MM.1S (cell line): ENCODE measurements around the gene ZNF3.

ENCODE experiments used
- DNase-seq: peaks from one replicate; pipeline ENCODE4 v3.0.0-alpha.2; 2015
- H2AFZ ChIP-seq: fragments of 300-600 bp; sonication (generic); 2 replicates; pipeline ENCODE4 v1.6.0; 2016; ENCODE audit warnings: antibody characterized with exemption, low read length
- H3F3A ChIP-seq: fragments of 300-600 bp; sonication (generic); 2 replicates; pipeline ENCODE4 v1.6.1; 2016; ENCODE audit warnings: mild to moderate bottlenecking, antibody characterized with exemption, low read length, moderate library complexity, mixed read lengths; ENCODE audit not compliant: insufficient read depth
- H3K27ac ChIP-seq: fragments of 300-600 bp; sonication (generic); 2 replicates; pipeline ENCODE4 v1.5.1; 2016; ENCODE audit warnings: mild to moderate bottlenecking, low read length
- H3K27me3 ChIP-seq: fragments of 300-600 bp; sonication (generic); replicated peaks from 2 replicates; pipeline ENCODE4 v1.6.0; 2016; ENCODE audit warnings: low read length; ENCODE audit not compliant: insufficient read depth
- H3K36me3 ChIP-seq: fragments of 300-600 bp; sonication (generic); replicated peaks from 2 replicates; pipeline ENCODE4 v1.6.1; 2016; ENCODE audit warnings: mild to moderate bottlenecking, low read length, mixed read lengths; ENCODE audit not compliant: insufficient read depth
- H3K4me1 ChIP-seq: fragments of 300-600 bp; sonication (generic); 2 replicates; pipeline ENCODE4 v1.6.1; 2016; ENCODE audit warnings: low read length, mixed read lengths
- H3K4me2 ChIP-seq: fragments of 300-600 bp; sonication (generic); 2 replicates; pipeline ENCODE4 v1.6.0; 2016; ENCODE audit warnings: low read depth, low read length
- H3K4me3 ChIP-seq: fragments of 300-600 bp; sonication (generic); 2 replicates; pipeline ENCODE4 v1.5.1; 2016; ENCODE audit warnings: low read length, mixed read lengths
- H3K79me2 ChIP-seq: fragments of 300-600 bp; sonication (generic); 2 replicates; pipeline ENCODE4 v1.6.1; 2016; ENCODE audit warnings: mixed run types, low read length, mixed read lengths
- H3K9ac ChIP-seq: fragments of 300-600 bp; sonication (generic); 2 replicates; pipeline ENCODE4 v1.6.1; 2016; ENCODE audit warnings: low read length, mixed read lengths
- H3K9me2 ChIP-seq: fragments of 300-600 bp; sonication (generic); replicated peaks from 2 replicates; pipeline ENCODE4 v1.6.1; 2016; ENCODE audit warnings: mild to moderate bottlenecking, low read length, mixed read lengths; ENCODE audit not compliant: insufficient read depth
- H3K9me3 ChIP-seq: fragments of 300-600 bp; sonication (generic); replicated peaks from 2 replicates; pipeline ENCODE4 v1.6.1; 2016; ENCODE audit warnings: mild to moderate bottlenecking, low read length, mixed read lengths; ENCODE audit not compliant: insufficient read depth
- H4K20me1 ChIP-seq: fragments of 300-600 bp; sonication (generic); 2 replicates; pipeline ENCODE4 v1.6.1; 2016; ENCODE audit warnings: mild to moderate bottlenecking, low read length, moderate library complexity, mixed read lengths; ENCODE audit not compliant: insufficient read depth
- CTCF ChIP-seq: fragments of 300-600 bp; sonication (generic); IDR thresholded peaks from 2 replicates; pipeline ENCODE4 v1.5.1; 2016; ENCODE audit warnings: antibody characterized with exemption, low read length, mixed read lengths
- EZH2 ChIP-seq: fragments of 300-600 bp; sonication (generic); optimal IDR thresholded peaks from 2 replicates; pipeline ENCODE3; 2017; ENCODE audit warnings: low read depth, mild to moderate bottlenecking, antibody characterized with exemption, low read length, mixed read lengths
- EZH2phosphoT487 ChIP-seq: fragments of 300-600 bp; sonication (generic); IDR thresholded peaks from 2 replicates; pipeline ENCODE4 v1.6.1; 2018; ENCODE audit warnings: antibody characterized with exemption, low read length

Gene ZNF3

GRCh38 chr7:100035876-100036275 is 45.6 kb downstream of the ZNF3 start:
- Histone ChIP-seq H3K9ac (no peak overlapping the region), H3K36me3 (peaks cover 4% of the 10 kb centered on the region), H3K9me2 (no peaks in the 10 kb centered on the region), H3K9me3 (no peaks in the 10 kb centered on the region), H2AFZ (no peak overlapping the region), H3K27me3 (no peaks in the 10 kb centered on the region), H3K27ac (no peak overlapping the region), H3F3A (no peaks in the 10 kb centered on the region), H3K4me2 (no peak overlapping the region), H3K4me3 (no peak overlapping the region), H3K4me1 (no peaks in the 10 kb centered on the region), H3K79me2 (no peaks in the 10 kb centered on the region), H4K20me1 (no peaks in the 10 kb centered on the region)
- TF ChIP-seq EZH2phosphoT487 (no peak), CTCF (no peak), EZH2 (no peak)
- no peak for DNase-seq

GRCh38 chr7:100034871-100035510 is 46.5 kb downstream of the ZNF3 start:
- Histone ChIP-seq H3K27me3 (no peaks in the 10 kb centered on the region), H3K36me3 (peaks cover 4% of the 10 kb centered on the region), H4K20me1 (no peaks in the 10 kb centered on the region), H3K9me3 (no peaks in the 10 kb centered on the region), H3K9me2 (no peaks in the 10 kb centered on the region), H3K4me2 (no peak overlapping the region), H3K9ac (no peak overlapping the region), H3K4me3 (no peak overlapping the region), H3K4me1 (no peaks in the 10 kb centered on the region), H2AFZ (no peak overlapping the region), H3F3A (no peaks in the 10 kb centered on the region), H3K27ac (no peak overlapping the region), H3K79me2 (no peaks in the 10 kb centered on the region)
- TF ChIP-seq EZH2 (no peak), CTCF (no peak), EZH2phosphoT487 (no peak)
- DNase-seq: no peak

- Histone ChIP-seq H3K36me3 (peaks cover 4% of the 10 kb centered on the region), H3K9me2 (no peaks in the 10 kb centered on the region), H3K79me2 (no peaks in the 10 kb centered on the region), H3F3A (no peaks in the 10 kb centered on the region), H3K9me3 (no peaks in the 10 kb centered on the region), H4K20me1 (no peaks in the 10 kb centered on the region), H3K4me1 (no peaks in the 10 kb centered on the region), H3K27me3 (no peaks in the 10 kb centered on the region), H3K9ac (no peak overlapping the region), H3K27ac (no peak overlapping the region), H3K4me3 (no peak overlapping the region), H2AFZ (no peak overlapping the region), H3K4me2 (no peak overlapping the region)
- no peak for TF ChIP-seq CTCF
- no peak for TF ChIP-seq EZH2phosphoT487
- no peak for TF ChIP-seq EZH2
- DNase-seq: no peak
These were observed 48.0 kb downstream of the ZNF3 start for GRCh38 chr7:100033526-100033925.
